Activated naive CD8-positive, alpha-beta T cell treated with anti-CD3 and anti-CD28 coated beads, Interleukin-2, amount 10 ng/mL, durations not matched to agents 7 days and 5 days (primary cell): ENCODE data around the gene KLK5. TPM values are rescaled to one million over a fixed set of nuclear protein-coding genes. Genes with fewer than 3 reads are reported as not detected.
"Not testable (repeated sequence)": the region's sequence is repeated elsewhere in the genome, so short reads cannot be mapped to it uniquely, and the experiment has no call there.

Experiments used
- ATAC-seq: fragments of 150-1000 bp; cut with Tn5 transposase; one replicate; pipeline ENCODE4 v1.10.0; 2021; ENCODE audit warnings: low read depth, moderate library complexity
- POLR2A ChIA-PET: fragments of 350-600 bp; sonication (Branson Sonifier 250); formaldehyde crosslinking; loops from one replicate; lab custom pipeline; 2021; ENCODE audit warnings: antibody characterized with exemption; lab: Charles Lee
- DNase-seq: peaks from one replicate; pipeline ENCODE4 v3.0.0; 2021
- H3K27ac Mint-ChIP-seq: one replicate; pipeline ENCODE4 v1.8.0; 2022; ENCODE audit warnings: mild to moderate bottlenecking, mixed read lengths
- H3K27me3 Mint-ChIP-seq: one replicate; pipeline ENCODE4 v1.8.0; 2022; ENCODE audit warnings: mild to moderate bottlenecking, moderate library complexity, mixed read lengths
- H3K36me3 Mint-ChIP-seq: one replicate; pipeline ENCODE4 v1.8.0; 2021; ENCODE audit warnings: mild to moderate bottlenecking, mixed read lengths
- H3K4me1 Mint-ChIP-seq: one replicate; pipeline ENCODE4 v1.8.0; 2021; ENCODE audit warnings: mixed read lengths
- H3K4me3 Mint-ChIP-seq: one replicate; pipeline ENCODE4 v1.8.0; 2022; ENCODE audit warnings: mild to moderate bottlenecking, moderate library complexity, mixed read lengths
- H3K9me3 Mint-ChIP-seq: one replicate; pipeline ENCODE4 v1.8.0; 2021; ENCODE audit warnings: mixed read lengths
- total RNA-seq, 2 experiments: library from RNA; stranded (reverse); gene quantifications; one replicate each; pipeline ENCODE4 v1.2.3, GENCODE V29; 2021

The KLK5 gene
- total RNA-seq, 2 experiments from 2014 or later = not detected

GRCh38 chr19:50979758-50980157 is 26.9 kb upstream of the KLK5 start:
- Mint-ChIP-seq H3K36me3 (no peaks in the 10 kb centered on the region), H3K4me1 (no peaks in the 10 kb centered on the region), H3K27ac (no peak overlapping the region), H3K9me3 (no peaks in the 10 kb centered on the region), H3K27me3 (peaks cover 31% of the 10 kb centered on the region), H3K4me3 (no peak overlapping the region)
- DNase-seq = no peak
- no peak for ATAC-seq
- POLR2A ChIA-PET = no interaction called here

DNA sequence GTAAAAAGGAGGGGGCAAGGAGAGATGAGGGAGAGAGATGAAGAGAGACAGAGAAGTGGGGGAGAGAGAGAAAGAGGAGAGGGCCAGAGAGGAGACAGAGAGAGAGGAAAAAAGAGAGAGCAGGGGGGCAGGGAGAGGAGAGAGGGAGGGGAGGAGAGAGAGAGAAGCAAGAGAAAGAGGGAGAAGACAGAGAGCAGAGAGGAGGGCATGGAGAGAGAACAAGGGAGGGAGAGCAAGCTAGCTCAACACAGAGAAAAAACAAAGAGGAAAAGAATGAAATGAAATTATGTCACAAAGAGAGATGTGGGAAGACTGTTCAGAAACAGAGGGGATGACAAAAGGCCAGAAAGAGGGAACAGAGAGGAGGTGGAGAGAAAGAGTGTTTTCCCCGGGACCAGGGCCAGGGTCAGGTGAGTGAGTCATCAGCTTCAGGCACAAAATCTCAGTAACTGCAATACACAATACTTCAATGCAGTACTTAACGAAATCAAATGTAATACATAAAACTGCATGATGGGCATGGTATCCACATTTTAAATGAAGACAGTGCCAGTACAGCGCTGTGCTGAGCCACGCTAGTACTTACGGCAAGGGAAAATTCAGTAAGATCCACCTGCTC is 26.0 kb upstream of the KLK5 start:
- H3K4me3 Mint-ChIP-seq = no peak overlapping the region
- H3K36me3 Mint-ChIP-seq = no peaks in the 10 kb centered on the region
- ATAC-seq (no peak), DNase-seq (no peak)
- H3K4me1 Mint-ChIP-seq = no peaks in the 10 kb centered on the region
- H3K27ac Mint-ChIP-seq = no peak overlapping the region
- POLR2A ChIA-PET = no interaction called here
- no peaks in the 10 kb centered on the region for H3K9me3 Mint-ChIP-seq
- H3K27me3 Mint-ChIP-seq = peaks cover 32% of the 10 kb centered on the region

DNA sequence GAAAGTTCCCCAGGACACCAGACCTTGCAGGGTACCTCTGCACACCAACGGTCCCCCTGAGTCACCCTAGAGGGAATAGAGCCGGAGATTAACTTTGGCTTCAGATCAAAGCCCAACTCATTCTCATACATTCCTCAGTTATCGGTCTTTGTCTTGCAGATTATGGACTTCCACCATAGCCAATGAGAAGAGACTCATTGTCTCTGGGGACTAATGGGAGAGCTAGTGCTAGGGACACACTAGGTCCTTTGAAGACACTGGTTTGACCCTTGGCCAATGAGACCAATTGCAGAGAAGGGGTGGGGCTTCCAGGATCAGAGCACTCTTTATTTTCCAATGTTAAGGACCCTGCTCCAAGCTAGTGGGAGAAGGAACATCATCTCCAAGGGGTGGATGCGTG is 24.8 kb upstream of the KLK5 start:
- Mint-ChIP-seq H3K4me1 (no peaks in the 10 kb centered on the region), H3K36me3 (no peaks in the 10 kb centered on the region), H3K4me3 (no peak overlapping the region), H3K27ac (no peak overlapping the region), H3K9me3 (no peaks in the 10 kb centered on the region), H3K27me3 (peaks cover 26% of the 10 kb centered on the region)
- POLR2A ChIA-PET = no interaction called here
- no peak for DNase-seq
- no peak for ATAC-seq

DNA sequence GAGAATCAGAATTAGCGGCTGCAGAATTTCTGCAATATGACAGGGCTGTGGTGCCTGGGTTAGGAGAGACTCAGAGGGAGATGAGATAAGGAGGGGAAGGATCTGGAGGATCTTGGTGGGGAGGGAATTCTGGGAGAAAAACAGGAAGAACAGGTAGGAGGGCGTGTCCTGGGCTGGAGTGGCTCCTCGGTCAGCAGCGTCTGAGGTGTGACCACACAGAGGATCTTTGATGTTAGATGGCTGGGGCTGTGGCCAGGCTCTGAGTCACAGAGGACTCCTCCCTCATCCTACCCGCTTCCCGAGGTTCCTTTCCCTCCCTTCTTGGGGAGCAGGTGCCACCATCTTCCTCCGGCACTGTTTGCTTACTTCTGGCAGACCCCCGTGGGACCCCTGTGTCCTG is 22.9 kb upstream of the KLK5 start:
- DNase-seq (no peak), ATAC-seq (no peak)
- Mint-ChIP-seq H3K4me3 (no peak overlapping the region), H3K27me3 (peaks cover 15% of the 10 kb centered on the region), H3K36me3 (no peaks in the 10 kb centered on the region), H3K9me3 (no peaks in the 10 kb centered on the region), H3K27ac (no peak overlapping the region), H3K4me1 (no peaks in the 10 kb centered on the region)
- POLR2A ChIA-PET = no interaction called here

GRCh38 chr19:50974702-50975556 is 22.1 kb upstream of the KLK5 start:
- Mint-ChIP-seq H3K4me1 (no peaks in the 10 kb centered on the region), H3K9me3 (no peaks in the 10 kb centered on the region), H3K4me3 (no peak overlapping the region), H3K27me3 (peaks cover 20% of the 10 kb centered on the region), H3K36me3 (no peaks in the 10 kb centered on the region), H3K27ac (no peak overlapping the region)
- ATAC-seq (no peak), DNase-seq (no peak)
- POLR2A ChIA-PET = no interaction called here

GRCh38 chr19:50972795-50973376 is 20.0 kb upstream of the KLK5 start:
- Mint-ChIP-seq H3K4me3 (no peak overlapping the region), H3K4me1 (no peaks in the 10 kb centered on the region), H3K27me3 (peaks cover 20% of the 10 kb centered on the region), H3K27ac (no peak overlapping the region), H3K9me3 (no peaks in the 10 kb centered on the region), H3K36me3 (no peaks in the 10 kb centered on the region)
- no peak for ATAC-seq
- POLR2A ChIA-PET = no interaction called here
- no peak for DNase-seq

- POLR2A ChIA-PET, H3K9me3 Mint-ChIP-seq, ATAC-seq, H3K36me3 Mint-ChIP-seq, H3K4me1 Mint-ChIP-seq, H3K27ac Mint-ChIP-seq, H3K4me3 Mint-ChIP-seq, DNase-seq: not testable (repeated sequence)
- H3K27me3 Mint-ChIP-seq = peaks cover 13% of the 10 kb centered on the region
Observed at GRCh38 chr19:50969810-50970209, 17.0 kb upstream of the KLK5 start.

- Mint-ChIP-seq H3K36me3 (no peaks in the 10 kb centered on the region), H3K4me3 (no peak within 1 kb of the TSS), H3K4me1 (no peaks in the 10 kb centered on the region), H3K27me3 (peaks cover 11% of the 10 kb centered on the region), H3K27ac (no peak within 1 kb of the TSS), H3K9me3 (no peaks in the 10 kb centered on the region)
- POLR2A ChIA-PET = no interaction called here
- no peak for ATAC-seq
- DNase-seq = no peak
Observed at GRCh38 chr19:50969413-50969760, 16.5 kb upstream of the KLK5 start, which contains the start of gene KLK6. Gene KLK6 (minus strand): TSS chr19:50969591. CDS start chr19:50968104, 1,487 bp downstream.

- POLR2A ChIA-PET = no interaction called here
Observed at GRCh38 chr19:50968716-50969412, 16.0 kb upstream of the KLK5 start.

GRCh38 chr19:50967929-50968715 is 15.3 kb upstream of the KLK5 start:
- Mint-ChIP-seq H3K4me3 (no peak overlapping the region), H3K4me1 (no peaks in the 10 kb centered on the region), H3K9me3 (no peaks in the 10 kb centered on the region), H3K27ac (no peak overlapping the region), H3K27me3 (peaks cover 10% of the 10 kb centered on the region), H3K36me3 (no peaks in the 10 kb centered on the region)
- DNase-seq (no peak), ATAC-seq (no peak)
- POLR2A ChIA-PET = no interaction called here

More at GRCh38 chr19:50968716-50969412, 16.0 kb upstream of the KLK5 start:
- ATAC-seq (no peak), DNase-seq (no peak)
- Mint-ChIP-seq H3K4me3 (no peak overlapping the region), H3K9me3 (no peaks in the 10 kb centered on the region), H3K36me3 (no peaks in the 10 kb centered on the region), H3K27ac (no peak overlapping the region), H3K27me3 (peaks cover 7% of the 10 kb centered on the region), H3K4me1 (no peaks in the 10 kb centered on the region)

- Mint-ChIP-seq H3K9me3 (no peaks in the 10 kb centered on the region), H3K27ac (no peak overlapping the region), H3K4me1 (no peaks in the 10 kb centered on the region), H3K36me3 (no peaks in the 10 kb centered on the region), H3K4me3 (no peak overlapping the region), H3K27me3 (peaks cover 7% of the 10 kb centered on the region)
- ATAC-seq (no peak), DNase-seq (no peak)
- POLR2A ChIA-PET = no interaction called here
Observed at GRCh38 chr19:50964266-50964665, 11.4 kb upstream of the KLK5 start.

- POLR2A ChIA-PET = no interaction called here
- peaks cover 7% of the 10 kb centered on the region for H3K27me3 Mint-ChIP-seq
- no peaks in the 10 kb centered on the region for H3K4me1 Mint-ChIP-seq
- no peaks in the 10 kb centered on the region for H3K36me3 Mint-ChIP-seq
- no peaks in the 10 kb centered on the region for H3K9me3 Mint-ChIP-seq
- no peak overlapping the region for H3K27ac Mint-ChIP-seq
- DNase-seq = no peak
- no peak overlapping the region for H3K4me3 Mint-ChIP-seq
- no peak for ATAC-seq
Observed at GRCh38 chr19:50963381-50963780, 10.5 kb upstream of the KLK5 start.

DNA sequence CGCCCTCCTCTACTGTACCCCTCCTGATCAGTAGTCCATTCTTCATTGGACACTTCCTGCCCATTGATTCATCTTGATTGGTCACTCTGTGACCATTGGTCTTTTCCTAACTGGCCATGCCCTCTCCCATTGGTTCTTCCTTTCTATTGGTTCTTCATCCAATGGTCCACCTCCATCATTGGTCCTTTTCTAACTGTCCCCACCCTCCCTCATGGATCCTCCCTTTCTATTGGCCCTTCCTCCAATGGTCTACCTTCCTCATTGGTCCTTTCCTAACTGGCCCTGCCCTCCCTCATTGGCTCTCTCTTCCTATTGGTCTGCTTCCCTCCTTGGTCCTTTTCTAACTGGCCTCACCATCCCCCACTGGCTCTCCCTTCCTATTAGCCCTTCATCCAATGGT is 9.4 kb upstream of the KLK5 start:
- POLR2A ChIA-PET = no interaction called here
- Mint-ChIP-seq H3K9me3 (no peaks in the 10 kb centered on the region), H3K27me3 (peaks cover 7% of the 10 kb centered on the region)

More for the DNA sequence above, 9.4 kb upstream of the KLK5 start:
- DNase-seq (no peak), ATAC-seq (no peak)
- H3K4me1 Mint-ChIP-seq = no peaks in the 10 kb centered on the region
- no peak overlapping the region for H3K27ac Mint-ChIP-seq
- H3K36me3 Mint-ChIP-seq = no peaks in the 10 kb centered on the region
- H3K4me3 Mint-ChIP-seq = no peak overlapping the region
